NCI-H446 treated with DMSO at 0.1 percent for 48 hours (cell line): ENCODE results near the gene PCDH10.

Experiments
- DNase-seq: peaks from one replicate; lab custom pipeline; 2025; lab: John Stamatoyannopoulos, UW

The PCDH10 gene

DNA sequence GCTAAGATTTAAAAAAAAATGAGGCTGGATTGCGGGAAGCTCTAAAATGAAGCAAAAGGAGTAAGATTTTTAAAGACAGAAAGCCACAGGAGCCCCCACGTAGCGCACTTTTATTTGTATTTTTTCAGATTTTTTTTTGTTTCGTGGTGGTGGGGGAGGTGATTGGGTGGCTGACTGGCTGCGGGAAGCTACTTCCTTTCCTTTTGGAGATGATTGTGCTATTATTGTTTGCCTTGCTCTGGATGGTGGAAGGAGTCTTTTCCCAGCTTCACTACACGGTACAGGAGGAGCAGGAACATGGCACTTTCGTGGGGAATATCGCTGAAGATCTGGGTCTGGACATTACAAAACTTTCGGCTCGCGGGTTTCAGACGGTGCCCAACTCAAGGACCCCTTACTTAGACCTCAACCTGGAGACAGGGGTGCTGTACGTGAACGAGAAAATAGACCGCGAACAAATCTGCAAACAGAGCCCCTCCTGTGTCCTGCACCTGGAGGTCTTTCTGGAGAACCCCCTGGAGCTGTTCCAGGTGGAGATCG lies 908 bp downstream of the PCDH10 start:
- DNase-seq, result no peak

DNA sequence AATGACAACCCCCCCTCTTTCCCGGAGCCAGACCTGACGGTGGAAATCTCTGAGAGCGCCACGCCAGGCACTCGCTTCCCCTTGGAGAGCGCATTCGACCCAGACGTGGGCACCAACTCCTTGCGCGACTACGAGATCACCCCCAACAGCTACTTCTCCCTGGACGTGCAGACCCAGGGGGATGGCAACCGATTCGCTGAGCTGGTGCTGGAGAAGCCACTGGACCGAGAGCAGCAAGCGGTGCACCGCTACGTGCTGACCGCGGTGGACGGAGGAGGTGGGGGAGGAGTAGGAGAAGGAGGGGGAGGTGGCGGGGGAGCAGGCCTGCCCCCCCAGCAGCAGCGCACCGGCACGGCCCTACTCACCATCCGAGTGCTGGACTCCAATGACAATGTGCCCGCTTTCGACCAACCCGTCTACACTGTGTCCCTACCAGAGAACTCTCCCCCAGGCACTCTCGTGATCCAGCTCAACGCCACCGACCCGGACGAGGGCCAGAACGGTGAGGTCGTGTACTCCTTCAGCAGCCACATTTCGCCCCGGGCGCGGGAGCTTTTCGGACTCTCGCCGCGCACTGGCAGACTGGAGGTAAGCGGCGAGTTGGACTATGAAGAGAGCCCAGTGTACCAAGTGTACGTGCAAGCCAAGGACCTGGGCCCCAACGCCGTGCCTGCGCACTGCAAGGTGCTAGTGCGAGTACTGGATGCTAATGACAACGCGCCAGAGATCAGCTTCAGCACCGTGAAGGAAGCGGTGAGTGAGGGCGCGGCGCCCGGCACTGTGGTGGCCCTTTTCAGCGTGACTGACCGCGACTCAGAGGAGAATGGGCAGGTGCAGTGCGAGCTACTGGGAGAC lies 1.6 kb downstream of the PCDH10 start:
- DNase-seq, result no peak

DNA sequence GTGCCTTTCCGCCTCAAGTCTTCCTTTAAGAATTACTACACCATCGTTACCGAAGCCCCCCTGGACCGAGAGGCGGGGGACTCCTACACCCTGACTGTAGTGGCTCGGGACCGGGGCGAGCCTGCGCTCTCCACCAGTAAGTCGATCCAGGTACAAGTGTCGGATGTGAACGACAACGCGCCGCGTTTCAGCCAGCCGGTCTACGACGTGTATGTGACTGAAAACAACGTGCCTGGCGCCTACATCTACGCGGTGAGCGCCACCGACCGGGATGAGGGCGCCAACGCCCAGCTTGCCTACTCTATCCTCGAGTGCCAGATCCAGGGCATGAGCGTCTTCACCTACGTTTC lies 2.2 kb downstream of the PCDH10 start:
- no peak for DNase-seq

DNA sequence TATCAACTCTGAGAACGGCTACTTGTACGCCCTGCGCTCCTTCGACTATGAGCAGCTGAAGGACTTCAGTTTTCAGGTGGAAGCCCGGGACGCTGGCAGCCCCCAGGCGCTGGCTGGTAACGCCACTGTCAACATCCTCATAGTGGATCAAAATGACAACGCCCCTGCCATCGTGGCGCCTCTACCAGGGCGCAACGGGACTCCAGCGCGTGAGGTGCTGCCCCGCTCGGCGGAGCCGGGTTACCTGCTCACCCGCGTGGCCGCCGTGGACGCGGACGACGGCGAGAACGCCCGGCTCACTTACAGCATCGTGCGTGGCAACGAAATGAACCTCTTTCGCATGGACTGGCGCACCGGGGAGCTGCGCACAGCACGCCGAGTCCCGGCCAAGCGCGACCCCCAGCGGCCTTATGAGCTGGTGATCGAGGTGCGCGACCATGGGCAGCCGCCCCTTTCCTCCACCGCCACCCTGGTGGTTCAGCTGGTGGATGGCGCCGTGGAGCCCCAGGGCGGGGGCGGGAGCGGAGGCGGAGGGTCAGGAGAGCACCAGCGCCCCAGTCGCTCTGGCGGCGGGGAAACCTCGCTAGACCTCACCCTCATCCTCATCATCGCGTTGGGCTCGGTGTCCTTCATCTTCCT lies 2.7 kb downstream of the PCDH10 start:
- no peak for DNase-seq

DNA sequence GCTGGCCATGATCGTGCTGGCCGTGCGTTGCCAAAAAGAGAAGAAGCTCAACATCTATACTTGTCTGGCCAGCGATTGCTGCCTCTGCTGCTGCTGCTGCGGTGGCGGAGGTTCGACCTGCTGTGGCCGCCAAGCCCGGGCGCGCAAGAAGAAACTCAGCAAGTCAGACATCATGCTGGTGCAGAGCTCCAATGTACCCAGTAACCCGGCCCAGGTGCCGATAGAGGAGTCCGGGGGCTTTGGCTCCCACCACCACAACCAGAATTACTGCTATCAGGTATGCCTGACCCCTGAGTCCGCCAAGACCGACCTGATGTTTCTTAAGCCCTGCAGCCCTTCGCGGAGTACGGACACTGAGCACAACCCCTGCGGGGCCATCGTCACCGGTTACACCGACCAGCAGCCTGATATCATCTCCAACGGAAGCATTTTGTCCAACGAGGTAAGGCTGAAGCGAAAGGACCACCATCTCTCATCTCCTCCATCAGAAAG lies 3.3 kb downstream of the PCDH10 start:
- no peak for DNase-seq

DNA sequence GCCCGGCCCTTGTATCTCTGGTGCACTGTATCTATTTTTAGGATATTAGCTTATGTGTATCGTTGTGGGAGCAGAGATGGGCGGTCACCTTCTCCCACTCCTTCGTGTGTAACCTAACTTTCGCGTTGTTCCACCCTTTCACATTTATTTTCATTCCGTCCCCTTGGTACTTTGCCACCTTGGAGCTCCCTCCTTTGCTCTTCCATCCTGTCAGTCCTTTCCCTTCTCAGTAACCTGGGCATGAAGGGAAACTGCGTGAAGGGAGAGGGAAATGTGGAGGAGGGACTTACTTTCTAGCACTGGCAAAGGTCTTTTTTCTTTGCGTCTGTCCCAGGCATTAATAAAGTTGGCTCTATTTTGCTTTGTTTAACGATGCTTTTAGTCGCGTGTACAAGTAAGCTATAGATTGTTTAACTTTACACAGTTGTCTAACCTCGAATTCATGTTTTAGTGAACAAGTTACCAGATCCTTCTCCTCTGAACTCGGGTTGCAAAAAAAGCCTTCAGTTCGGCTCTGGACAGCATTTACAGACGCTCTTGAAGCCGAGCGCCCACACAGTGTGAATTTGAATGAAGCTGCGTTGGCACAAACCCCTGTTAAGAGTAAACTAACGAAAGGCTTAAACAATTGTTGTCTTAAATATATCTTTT lies 3.9 kb downstream of the PCDH10 start:
- DNase-seq, result no peak

DNA sequence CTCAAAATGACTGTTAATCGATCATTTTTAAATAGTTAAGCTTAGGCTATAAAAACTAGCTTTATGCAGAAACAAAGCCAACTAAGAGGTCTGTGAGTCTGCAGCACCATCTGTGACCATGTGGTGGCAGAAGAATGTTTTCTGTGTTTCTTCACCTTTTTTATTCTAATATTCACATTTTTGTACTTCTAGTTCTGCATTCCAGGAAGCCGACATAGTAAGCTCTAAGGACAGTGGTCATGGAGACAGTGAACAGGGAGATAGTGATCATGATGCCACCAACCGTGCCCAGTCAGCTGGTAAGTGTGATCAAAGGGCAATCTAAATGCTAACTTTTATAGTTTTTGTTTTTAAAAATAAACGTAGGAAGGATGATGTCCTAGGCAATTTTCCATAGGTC lies 5.6 kb downstream of the PCDH10 start:
- DNase-seq, result no peak

DNA sequence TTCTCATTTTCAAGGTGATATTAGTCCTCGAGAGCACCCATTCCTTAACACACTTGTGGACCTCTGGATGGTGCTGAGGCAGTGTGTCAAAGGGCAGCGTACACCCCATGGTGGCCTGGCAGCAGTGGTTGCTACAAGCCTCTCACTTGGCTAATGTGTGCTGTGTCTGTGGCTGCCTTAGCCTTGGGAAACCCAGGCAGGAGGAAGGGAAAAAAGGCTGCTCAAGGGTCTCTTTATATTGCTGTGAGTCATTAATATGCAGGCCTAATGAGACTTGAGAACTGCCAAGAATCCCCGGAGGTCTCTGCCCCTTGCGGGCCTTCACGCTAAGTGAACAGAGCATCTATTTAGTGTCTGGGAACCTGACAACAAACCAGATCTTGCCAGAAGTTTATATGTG lies 7.0 kb downstream of the PCDH10 start:
- no peak for DNase-seq

DNA sequence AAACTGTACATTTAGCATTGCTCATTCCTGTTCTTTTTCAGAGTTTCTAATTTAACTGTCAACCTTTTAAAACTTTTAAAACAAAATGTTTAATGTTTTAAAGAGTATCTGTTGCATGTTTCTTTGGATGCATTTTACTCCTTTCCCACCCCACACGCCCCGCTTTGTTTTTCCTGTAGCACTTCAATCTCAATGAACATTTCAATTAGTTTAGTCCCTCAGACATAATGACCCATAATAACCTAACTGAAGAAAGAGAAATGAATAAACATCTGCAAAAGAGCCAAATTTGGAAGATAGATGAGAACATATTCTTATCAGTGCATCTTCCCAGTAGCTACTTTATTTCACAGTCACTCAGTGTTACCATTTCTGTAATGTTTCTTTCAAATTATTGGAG lies 7.5 kb downstream of the PCDH10 start:
- no peak for DNase-seq

DNA sequence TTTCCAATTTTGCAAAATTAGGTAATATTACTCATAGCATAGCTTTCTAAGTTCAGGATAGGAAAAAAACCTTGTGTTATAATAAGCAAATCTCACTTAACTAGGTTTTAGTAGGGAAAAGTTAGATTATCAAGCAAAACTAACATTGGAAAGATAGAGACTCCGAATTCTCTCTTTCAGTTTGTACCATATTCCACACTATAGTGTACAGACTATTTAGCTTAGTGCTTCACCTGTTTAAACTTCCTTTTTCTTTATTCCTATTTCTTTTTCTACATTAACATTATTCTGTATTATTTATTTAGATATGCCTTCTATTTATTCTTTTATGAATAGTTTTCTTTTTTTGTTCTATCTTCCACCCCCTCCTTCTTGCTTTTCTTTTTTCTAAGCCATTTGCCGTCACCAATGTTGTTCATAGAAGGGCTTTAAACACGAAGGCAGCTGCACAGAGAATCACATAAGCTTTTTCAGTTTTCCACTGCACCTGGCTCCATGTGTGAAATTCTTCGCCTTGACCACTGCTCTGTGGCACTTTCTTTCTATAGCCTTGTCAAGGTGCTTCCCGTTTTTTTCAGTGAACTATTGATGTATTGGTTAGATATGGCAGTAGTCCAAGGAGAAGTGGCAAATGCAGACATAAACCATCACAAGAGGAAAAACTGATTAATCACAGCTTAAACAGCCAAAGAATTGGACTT lies 8.5 kb downstream of the PCDH10 start:
- no peak for DNase-seq

DNA sequence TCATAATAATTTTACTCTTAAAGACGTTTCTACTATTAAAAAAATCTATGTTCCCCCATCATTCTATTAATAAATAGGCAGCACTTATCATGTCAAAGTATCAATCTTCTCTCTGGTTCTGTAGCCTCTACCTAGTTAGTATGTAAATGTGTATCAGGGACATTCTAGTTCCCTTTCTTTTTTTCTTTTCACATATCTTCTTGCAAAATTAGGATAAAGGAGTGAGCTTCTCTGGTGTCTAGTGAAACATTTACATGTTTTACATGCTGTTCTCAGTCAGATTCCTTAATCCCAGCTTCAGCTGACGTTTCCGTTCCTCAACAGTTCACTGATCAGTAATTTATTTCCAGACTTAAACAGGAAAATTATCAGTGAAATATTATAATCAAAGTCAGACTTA lies 11.8 kb downstream of the PCDH10 start:
- DNase-seq, result no peak

DNA sequence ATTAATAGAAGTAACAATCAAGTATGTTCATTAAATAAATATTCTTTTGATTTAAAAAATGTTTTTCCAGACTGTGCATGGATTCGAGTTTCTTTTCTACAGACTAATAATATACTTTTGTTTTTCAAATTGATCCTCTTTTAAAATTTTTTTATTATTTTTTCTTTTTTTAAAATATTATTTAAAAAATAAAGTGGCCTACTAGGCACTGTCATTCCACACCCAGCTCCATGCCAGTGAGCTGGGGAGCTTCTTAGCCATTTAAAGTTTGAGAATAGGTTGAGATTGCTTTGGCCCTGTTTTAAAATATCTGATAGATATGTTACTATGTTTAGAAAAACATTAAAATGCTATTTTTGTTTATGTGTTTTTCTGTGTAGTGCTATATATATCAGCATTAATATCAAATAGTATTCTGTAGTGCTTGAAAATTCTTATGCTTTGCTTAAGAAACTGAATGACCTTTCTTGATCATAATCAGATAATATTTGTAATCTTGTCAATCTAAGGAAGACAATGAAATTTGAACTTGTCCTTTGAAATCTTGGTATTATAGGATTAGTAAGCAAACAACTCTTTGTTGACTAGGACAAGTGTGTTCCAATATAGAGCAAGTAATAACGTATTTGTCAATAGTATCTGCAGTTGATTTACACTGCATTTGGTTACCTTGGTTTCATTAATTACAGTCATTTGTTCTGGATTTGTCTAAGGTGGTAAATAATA lies 12.6 kb downstream of the PCDH10 start:
- DNase-seq, result no peak

DNA sequence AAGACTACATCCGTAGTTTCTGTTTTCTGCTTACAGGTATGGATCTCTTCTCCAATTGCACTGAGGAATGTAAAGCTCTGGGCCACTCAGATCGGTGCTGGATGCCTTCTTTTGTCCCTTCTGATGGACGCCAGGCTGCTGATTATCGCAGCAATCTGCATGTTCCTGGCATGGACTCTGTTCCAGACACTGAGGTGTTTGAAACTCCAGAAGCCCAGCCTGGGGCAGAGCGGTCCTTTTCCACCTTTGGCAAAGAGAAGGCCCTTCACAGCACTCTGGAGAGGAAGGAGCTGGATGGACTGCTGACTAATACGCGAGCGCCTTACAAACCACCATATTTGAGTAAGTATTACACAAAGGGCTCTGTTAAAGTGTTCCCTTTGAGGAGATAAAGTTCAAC lies 13.8 kb downstream of the PCDH10 start:
- DNase-seq, result no peak

DNA sequence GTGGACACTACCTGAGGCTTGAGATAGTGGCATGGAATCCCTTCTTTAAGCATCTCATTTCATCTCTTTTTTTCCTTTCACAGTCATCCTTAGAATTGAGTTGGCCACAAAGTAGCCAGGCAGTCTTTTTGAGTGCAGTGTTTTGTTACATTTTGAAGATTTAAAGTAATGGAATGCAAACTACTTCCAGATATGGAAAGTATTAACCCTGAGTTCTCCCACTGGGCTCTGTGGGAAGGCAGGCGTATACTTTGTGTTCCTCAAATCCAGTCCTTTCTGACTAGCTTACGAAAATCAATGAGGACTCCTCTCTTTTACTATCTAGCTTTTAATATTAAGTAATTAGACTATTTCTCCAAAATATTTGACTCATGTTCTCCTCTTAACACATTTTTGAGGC lies 29.9 kb downstream of the PCDH10 start:
- DNase-seq, result no peak

DNA sequence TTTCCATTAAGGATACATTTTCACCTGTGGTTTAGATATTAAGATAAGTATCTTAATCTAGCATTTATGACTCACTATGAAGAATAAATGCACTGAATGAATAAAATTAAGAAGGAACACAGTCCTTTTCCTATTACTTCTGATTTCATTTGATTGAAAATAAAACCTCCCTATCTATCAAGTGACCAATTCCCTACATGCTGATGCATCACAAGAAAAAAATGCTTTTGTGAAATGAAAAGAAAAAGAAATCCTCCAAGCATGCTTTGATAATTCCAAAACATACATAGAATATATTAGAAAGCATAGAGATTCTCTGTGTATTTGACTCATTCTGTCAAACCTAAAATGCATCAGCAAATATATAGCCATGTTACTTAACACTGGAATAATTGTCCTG lies 37.1 kb downstream of the PCDH10 start:
- no peak for DNase-seq

DNA sequence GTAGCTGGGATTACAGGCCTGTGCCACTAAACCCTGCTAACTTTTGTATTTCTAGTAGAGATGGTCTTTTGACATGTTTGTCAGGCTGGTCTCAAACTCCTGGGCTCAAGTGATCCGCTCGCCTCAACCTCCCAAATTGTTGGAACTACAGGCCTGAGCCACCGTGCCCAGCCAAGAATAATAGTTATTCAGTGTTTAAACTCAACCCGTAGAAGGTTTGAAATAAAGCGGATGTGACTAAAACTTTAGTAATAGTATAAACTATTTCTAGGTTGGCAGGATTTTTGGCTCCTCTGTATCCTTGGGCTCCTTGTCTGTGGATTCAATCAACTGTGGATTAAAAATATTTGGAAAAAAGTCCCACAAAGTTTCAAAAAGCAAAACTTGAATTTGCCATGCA lies 37.8 kb downstream of the PCDH10 start:
- no peak for DNase-seq

DNA sequence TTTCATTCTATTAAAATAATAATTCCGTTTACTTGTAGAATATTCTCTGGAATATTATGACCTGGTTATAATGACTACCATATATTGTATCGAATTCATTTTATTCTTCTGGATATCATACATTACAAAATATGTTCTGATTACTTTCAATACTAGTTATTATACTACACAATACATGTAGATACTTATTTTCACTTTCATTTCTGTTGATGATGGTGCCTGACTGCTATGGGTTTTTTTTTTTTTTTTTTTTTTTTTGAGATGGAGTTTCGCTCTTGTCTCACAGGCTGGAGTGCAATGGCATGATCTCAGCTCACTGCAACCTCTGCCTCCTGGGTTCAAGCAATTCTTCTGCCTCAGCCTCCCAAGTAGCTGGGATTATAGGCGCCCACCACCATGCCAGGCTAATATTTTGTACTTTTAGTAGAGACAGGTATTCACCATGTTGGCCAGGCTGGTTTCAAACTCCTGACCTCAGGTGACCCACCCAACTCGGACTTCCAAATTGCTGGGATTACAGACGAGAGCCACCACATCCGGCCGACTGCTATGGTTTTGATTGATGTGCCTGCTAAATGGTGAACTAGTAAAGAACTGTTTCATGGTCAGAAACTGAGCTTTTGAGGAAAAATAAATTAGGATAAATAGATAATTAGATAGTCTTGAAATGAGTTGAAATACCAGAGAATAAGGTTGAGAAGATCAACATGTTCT lies 39.5 kb downstream of the PCDH10 start:
- no peak for DNase-seq

DNA sequence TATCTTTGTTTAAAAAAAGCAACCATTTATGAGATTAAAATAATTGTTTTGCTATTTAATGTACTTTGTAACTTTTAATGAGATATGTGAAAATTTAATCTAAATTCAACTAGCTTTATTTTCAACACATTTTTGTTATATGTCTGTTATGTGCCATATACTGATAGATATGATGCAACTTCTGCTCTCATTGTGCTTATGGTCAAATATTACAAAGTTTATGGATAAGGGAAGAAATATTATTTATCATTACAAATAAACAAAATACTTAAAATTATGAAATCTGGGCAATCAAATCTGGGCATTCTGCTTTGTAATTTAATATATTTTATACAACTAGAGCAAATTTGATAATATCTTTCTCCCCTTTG lies 40.0 kb downstream of the PCDH10 start:
- DNase-seq, result no peak

DNA sequence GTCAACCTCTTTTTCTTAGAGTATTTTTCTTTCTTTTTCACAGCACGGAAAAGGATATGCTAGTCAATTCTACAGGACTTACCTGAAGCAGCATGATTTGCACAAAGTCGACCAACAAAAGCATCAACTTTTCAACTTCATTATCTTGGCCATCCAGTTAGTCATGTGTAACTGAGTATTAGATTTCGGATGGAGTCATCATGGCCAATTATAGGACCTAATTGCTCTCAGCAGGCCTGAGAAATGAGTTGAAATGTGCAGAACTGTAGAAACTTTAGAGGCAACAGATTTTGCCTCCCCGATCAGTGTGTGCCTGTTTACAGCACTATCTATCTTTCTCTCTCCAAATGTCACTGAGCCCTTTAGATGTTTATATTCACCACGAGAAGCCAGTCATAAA lies 41.0 kb downstream of the PCDH10 start:
- no peak for DNase-seq

DNA sequence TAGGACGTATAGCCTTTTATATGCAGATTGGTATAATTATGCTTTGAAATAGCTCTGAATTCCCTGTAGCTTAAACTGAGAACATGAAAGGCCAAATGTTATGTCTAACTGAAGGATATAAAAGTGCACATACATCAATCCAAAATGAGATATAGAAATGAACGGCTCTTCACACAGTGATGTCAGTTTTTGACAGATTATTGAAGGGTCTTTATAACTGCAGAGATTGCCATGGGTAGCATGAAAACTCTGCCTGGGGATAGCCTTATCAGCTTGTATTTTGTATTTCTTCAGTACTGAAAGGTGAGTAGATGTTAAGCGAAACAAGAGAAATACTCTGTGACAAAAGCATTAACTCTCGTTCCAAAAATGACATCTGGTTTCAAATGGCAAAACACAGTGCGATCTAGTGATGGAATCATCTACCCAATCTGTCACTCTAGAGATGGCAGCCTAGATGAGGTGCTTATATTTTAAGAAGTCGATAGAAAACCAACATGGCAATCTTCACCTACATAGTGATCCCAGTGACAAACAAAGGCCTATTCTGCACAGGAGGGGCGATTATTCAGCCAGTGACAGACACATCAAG lies 59.7 kb downstream of the PCDH10 start:
- DNase-seq, result no peak

DNA sequence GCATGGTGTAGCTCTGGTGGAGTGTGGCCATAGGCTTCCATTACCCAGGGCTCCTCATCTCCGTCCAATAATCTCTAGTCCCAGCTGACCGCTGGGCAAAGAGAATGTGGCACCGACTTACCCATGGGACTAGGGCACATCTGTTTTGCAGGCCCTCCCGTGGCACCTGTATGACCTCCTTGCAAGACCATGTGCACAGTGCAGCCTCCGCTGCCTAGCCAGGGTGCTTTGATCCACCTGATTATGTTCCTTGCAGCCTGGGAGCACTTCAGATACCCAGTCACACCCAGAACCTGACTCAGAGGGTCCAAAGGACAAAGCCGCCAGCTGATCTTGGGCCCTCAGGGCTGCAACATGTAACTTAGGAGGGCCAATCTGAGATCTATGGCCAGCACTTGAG lies 84.8 kb downstream of the PCDH10 start:
- no peak for DNase-seq
